Loucy (cell line): ENCODE data around the gene PDS5A.

Source experiments
- CTCF ChIP-seq: fragments of 200-600 bp; sonication (generic); conservative IDR thresholded peaks from 2 replicates; pipeline ENCODE4 v1.5.1; 2014; ENCODE audit warnings: mild to moderate bottlenecking, antibody characterized with exemption, low read length
- EZH2phosphoT487 ChIP-seq: fragments of 200-600 bp; IDR thresholded peaks from 2 replicates; pipeline ENCODE4 v1.6.1; 2018; ENCODE audit warnings: antibody characterized with exemption, mild to moderate bottlenecking, moderate library complexity, borderline replicate concordance

- TF ChIP-seq CTCF (no peak), EZH2phosphoT487 (no peak)
Observed at GRCh38 chr4:39786838-39787237, 190.9 kb downstream of the PDS5A start.
